ENCODE measurements around the gene SPPL3.

DNA sequence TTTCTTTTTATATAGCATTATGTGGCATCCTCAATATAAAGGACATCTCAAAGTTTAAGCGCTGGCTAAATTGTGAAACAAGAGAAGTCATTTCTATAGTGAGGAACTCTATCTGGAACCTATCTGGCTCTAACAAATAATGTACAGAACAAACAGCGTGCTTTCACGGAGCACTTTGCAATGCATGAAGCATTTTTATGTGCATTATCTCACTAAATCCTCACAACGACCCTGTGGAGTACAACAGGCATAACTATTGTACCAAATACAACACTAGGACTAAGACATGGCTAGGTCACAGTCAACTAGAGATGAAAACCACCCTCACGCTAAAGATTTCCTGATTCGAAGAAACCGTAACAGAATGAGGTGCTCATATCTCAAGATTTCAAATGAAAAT lies 8.6 kb downstream of the SPPL3 start:
- TF ChIP-seq, protein P1, sequence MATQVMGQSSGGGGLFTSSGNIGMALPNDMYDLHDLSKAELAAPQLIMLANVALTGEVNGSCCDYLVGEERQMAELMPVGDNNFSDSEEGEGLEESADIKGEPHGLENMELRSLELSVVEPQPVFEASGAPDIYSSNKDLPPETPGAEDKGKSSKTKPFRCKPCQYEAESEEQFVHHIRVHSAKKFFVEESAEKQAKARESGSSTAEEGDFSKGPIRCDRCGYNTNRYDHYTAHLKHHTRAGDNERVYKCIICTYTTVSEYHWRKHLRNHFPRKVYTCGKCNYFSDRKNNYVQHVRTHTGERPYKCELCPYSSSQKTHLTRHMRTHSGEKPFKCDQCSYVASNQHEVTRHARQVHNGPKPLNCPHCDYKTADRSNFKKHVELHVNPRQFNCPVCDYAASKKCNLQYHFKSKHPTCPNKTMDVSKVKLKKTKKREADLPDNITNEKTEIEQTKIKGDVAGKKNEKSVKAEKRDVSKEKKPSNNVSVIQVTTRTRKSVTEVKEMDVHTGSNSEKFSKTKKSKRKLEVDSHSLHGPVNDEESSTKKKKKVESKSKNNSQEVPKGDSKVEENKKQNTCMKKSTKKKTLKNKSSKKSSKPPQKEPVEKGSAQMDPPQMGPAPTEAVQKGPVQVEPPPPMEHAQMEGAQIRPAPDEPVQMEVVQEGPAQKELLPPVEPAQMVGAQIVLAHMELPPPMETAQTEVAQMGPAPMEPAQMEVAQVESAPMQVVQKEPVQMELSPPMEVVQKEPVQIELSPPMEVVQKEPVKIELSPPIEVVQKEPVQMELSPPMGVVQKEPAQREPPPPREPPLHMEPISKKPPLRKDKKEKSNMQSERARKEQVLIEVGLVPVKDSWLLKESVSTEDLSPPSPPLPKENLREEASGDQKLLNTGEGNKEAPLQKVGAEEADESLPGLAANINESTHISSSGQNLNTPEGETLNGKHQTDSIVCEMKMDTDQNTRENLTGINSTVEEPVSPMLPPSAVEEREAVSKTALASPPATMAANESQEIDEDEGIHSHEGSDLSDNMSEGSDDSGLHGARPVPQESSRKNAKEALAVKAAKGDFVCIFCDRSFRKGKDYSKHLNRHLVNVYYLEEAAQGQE (IDR thresholded peaks at IDR 0.05; ENCODE audit: low read depth), result no peak
- TF ChIP-seq NFIC (IDR thresholded peaks at IDR 0.05) (no peak), ZBTB7A (IDR thresholded peaks at IDR 0.05; ENCODE audit: low read depth) (no peak), TAF1 (IDR thresholded peaks at IDR 0.05; ENCODE audit: low read depth) (no peak)
- TF ChIP-seq, protein P2, sequence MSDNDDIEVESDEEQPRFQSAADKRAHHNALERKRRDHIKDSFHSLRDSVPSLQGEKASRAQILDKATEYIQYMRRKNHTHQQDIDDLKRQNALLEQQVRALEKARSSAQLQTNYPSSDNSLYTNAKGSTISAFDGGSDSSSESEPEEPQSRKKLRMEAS (IDR thresholded peaks at IDR 0.05), result no peak
